ENCODE measurements around the gene DBN1. TPM values are rescaled to one million over a fixed set of nuclear protein-coding genes. Genes with fewer than 3 reads are reported as not detected.

The DBN1 gene
- total RNA-seq, 6 donors from 2014 or later, result 17.0 to 55.6 (median 30.1) TPM

GRCh38 chr5:177429248-177430040, 44.0 kb downstream of the DBN1 start:
- Histone ChIP-seq H3K9me3 (no peaks in the 10 kb centered on the region), H3K4me1 (peaks cover 52 to 72% (median 58%) of the 10 kb centered on the region in 4 donors), H3K27me3 (no peaks in the 10 kb centered on the region), H3K27ac (peak overlapping the region; percentile 90 to 94 (median 92)), H3K4me3 (peak overlapping the region in 1 of 4 donors; percentile 89), H3K36me3 (peaks cover 16 to 42% (median 39%) of the 10 kb centered on the region in 4 donors)
- 65 to 66% methylated on average over 4 to 5 of the region's 6 CpGs for whole genome bisulfite sequencing, 2 donors
- DNase-seq (peak in 1 of 2 donors; percentile 88), ATAC-seq (ENCODE audit: low FRiP score in 2 of 2) (peak; percentile 17 to 35)
- TF ChIP-seq POLR2A (IDR thresholded peaks at IDR 0.05), result peak in 1 of 4 donors; percentile 21
- TF ChIP-seq EP300 (IDR thresholded peaks at IDR 0.05), result no peak
- TF ChIP-seq POLR2AphosphoS5 (IDR thresholded peaks at IDR 0.05), result peak; percentile 60 to 68

DNA sequence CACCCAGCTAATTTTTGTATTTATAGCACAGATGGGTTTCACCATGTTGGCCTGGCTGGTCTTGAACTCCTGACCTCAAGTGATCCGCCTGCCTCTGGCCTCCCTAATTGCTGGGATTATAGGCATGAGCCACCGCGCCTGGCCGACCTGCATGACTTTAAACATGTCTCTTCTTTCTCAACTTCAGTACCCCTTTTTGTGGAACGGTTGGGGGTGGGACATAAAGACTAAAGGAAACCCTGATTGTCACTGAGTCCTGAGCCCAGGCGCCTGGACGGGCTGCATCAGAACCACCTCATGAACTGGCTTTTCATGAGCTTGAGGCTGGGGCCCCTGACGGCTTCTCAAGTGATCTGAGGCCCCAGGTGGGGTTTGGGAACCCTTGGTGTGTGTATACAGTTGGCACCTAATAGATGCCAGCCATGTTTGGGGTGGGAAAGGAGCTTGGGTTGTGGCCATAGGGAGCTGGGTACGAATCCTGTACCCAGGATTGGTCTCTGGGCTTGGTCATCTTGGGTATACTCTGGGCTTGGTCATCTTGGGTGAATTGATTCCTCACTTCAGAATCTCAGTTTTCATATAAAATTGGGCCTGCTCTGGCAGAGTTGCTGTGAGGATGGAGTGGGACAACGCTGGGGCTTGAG, 44.7 kb downstream of the DBN1 start:
- no peak for TF ChIP-seq POLR2A (IDR thresholded peaks at IDR 0.05)
- TF ChIP-seq EP300 (IDR thresholded peaks at IDR 0.05), result no peak
- no peak for TF ChIP-seq POLR2AphosphoS5 (IDR thresholded peaks at IDR 0.05)
- no peak for TF ChIP-seq CTCF (IDR thresholded peaks at IDR 0.05)
- H3K4me1 ChIP-seq, result peaks cover 52 to 72% (median 58%) of the 10 kb centered on the region in 4 donors
- H3K27me3 ChIP-seq, result no peaks in the 10 kb centered on the region
- peaks cover 10 to 34% (median 32%) of the 10 kb centered on the region in 4 donors for H3K36me3 ChIP-seq
- 70 to 78% methylated on average over 10 of the region's 10 CpGs for WGBS, 2 donors
- no peaks in the 10 kb centered on the region for H3K9me3 ChIP-seq
- peak overlapping the region; percentile 90 to 94 (median 92) for H3K27ac ChIP-seq
- ATAC-seq (ENCODE audit: low FRiP score in 2 of 2) (no peak), DNase-seq (no peak)
- peak overlapping the region in 1 of 4 donors; percentile 89 for H3K4me3 ChIP-seq

DNA sequence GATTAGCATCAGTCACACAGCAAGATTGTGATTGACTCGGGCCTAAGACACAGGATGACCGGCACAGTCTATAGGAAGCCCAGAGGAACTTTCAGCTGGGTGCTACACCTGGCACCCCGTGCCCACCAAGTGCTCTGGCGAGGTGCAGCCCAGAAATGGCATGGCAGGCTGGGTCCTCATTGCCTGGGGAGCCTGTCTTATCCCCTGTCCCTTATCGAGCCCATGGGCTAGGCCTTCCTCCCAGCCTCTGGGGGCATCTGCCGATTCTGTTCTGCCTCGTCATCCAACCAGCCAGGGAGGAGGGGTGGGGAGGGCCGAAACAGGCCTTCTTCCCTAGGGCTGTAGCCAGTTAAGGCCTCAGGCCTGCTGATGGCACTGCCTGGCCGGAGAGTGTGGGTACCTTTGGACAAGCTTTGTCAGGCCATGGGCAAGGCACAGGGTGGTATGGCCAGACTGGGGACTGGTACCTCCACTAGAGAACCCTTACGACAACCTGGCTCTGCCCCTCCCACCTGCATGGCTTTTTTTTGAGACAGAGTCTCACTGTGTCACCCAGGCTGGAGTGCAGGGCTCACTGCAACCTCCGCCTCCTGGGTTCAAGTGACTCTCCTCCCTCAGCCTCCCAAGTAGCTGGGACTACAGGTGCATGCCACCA, 45.4 kb downstream of the DBN1 start:
- DNase-seq (peak in 1 of 2 donors; percentile 59), ATAC-seq (ENCODE audit: low FRiP score in 2 of 2) (no peak)
- peaks cover 52 to 67% (median 58%) of the 10 kb centered on the region in 4 donors for H3K4me1 ChIP-seq
- H3K9me3 ChIP-seq, result no peaks in the 10 kb centered on the region
- TF ChIP-seq POLR2AphosphoS5 (IDR thresholded peaks at IDR 0.05) (no peak), CTCF (IDR thresholded peaks at IDR 0.05) (no peak), POLR2A (IDR thresholded peaks at IDR 0.05) (no peak), EP300 (IDR thresholded peaks at IDR 0.05) (no peak)
- 57 to 64% methylated on average over 3 to 8 of the region's 11 CpGs for WGBS, 2 donors
- no peaks in the 10 kb centered on the region for H3K27me3 ChIP-seq
- peak overlapping the region; percentile 90 to 94 (median 92) for H3K27ac ChIP-seq
- H3K36me3 ChIP-seq, result peaks cover 4 to 28% (median 25%) of the 10 kb centered on the region in 4 donors
- H3K4me3 ChIP-seq, result peak overlapping the region in 3 of 4 donors; percentile 62 to 90 (median 89)

- no peak for TF ChIP-seq EP300 (IDR thresholded peaks at IDR 0.05)
- TF ChIP-seq POLR2AphosphoS5 (IDR thresholded peaks at IDR 0.05), result no peak
- TF ChIP-seq POLR2A (IDR thresholded peaks at IDR 0.05), result no peak
- TF ChIP-seq CTCF (IDR thresholded peaks at IDR 0.05), result no peak
- WGBS, 2 donors, result 14% methylated on average over 11 of the region's 11 CpGs; no CpG with 5 or more reads in 1 of the 2 donors
- H3K27ac ChIP-seq, result peak overlapping the region; percentile 90 to 94 (median 92)
- ATAC-seq (ENCODE audit: low FRiP score in 2 of 2) (no peak), DNase-seq (no peak)
- peak overlapping the region; percentile 62 to 90 (median 85) for H3K4me3 ChIP-seq
- peaks cover 2 to 21% (median 18%) of the 10 kb centered on the region in 4 donors for H3K36me3 ChIP-seq
- no peaks in the 10 kb centered on the region for H3K27me3 ChIP-seq
- H3K4me1 ChIP-seq, result peaks cover 49 to 63% (median 57%) of the 10 kb centered on the region in 4 donors
- no peaks in the 10 kb centered on the region for H3K9me3 ChIP-seq
Observed at GRCh38 chr5:177427211-177427822, 46.1 kb downstream of the DBN1 start.
